Lower leg skin (tissue), 3 donors: ENCODE results near the gene EPHA3.

Source experiments
- CTCF ChIP-seq, 3 donors: fragments of 450-650 bp; IDR thresholded peaks; one replicate each; pipeline ENCODE4 v1.5.1; 2016; ENCODE audit warnings: antibody characterized with exemption in 3 of 3, mild to moderate bottlenecking in 3 of 3, moderate library complexity in 2 of 3
- POLR2A ChIP-seq, 2 donors: fragments of 450-650 bp; IDR thresholded peaks; one replicate each; pipeline ENCODE4 v1.6.1; 2016 to 2017; ENCODE audit warnings: antibody characterized with exemption in 2 of 2, mild to moderate bottlenecking in 1 of 2, moderate library complexity in 1 of 2

DNA sequence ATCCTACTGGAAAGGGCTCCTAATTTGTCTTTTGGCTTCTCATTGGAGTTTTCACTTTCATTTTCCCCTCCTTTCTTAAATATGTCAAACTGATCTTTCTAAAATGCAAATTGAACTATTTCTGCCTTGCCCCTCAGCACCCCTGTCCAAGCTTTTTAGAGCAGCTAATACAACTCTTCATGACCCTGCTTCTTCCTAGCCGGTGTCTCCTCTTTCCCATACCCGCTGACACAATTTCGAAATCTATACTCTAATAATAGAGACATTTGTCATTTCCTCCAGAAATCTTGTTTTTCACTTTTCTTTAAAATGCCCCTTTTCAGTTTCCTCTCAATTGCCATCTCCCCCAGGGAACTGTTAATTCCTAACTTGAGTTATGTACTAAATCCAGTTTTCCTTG is 2.9 kb upstream of the EPHA3 start:
- TF ChIP-seq POLR2A (IDR thresholded peaks at IDR 0.05) (no peak), CTCF (IDR thresholded peaks at IDR 0.05) (no peak)
